Thymus (tissue), 11 donors: ENCODE measurements around the gene EPHB2. TPM values are rescaled to one million over a fixed set of nuclear protein-coding genes. Genes with fewer than 3 reads are reported as not detected.

Source experiments
- DNase-seq, 9 donors: peaks; one replicate each; pipeline ENCODE4 v3.0.0-alpha.2; 2013; ENCODE audit warnings: low spot score in 9 of 9, low read depth in 6 of 9, missing footprints in 1 of 9
- H3K27ac ChIP-seq, 2 donors: one replicate each; pipeline ENCODE4 v1.5.1; 2013; ENCODE audit warnings: control low read depth in 1 of 2, low read depth in 1 of 2, low read length in 1 of 2, mild to moderate bottlenecking in 1 of 2, moderate library complexity in 1 of 2
- H3K27me3 ChIP-seq, 2 donors: one replicate each; pipeline ENCODE4 v1.5.1; 2013; ENCODE audit warnings: low read length in 1 of 2; ENCODE audit not compliant: control insufficient read depth in 2 of 2, insufficient read depth in 1 of 2
- H3K36me3 ChIP-seq, 2 donors: one replicate each; pipeline ENCODE4 v1.5.1; 2013; ENCODE audit warnings: low read length in 1 of 2, mild to moderate bottlenecking in 1 of 2, moderate library complexity in 1 of 2; ENCODE audit not compliant: control insufficient read depth in 2 of 2, insufficient read depth in 2 of 2
- H3K4me1 ChIP-seq, 2 donors: one replicate each; pipeline ENCODE4 v1.5.1; 2013; ENCODE audit warnings: low read length in 2 of 2; ENCODE audit not compliant: control insufficient read depth in 2 of 2, insufficient read depth in 2 of 2
- H3K4me3 ChIP-seq, 2 donors: one replicate each; pipeline ENCODE4 v1.5.1; 2013; ENCODE audit warnings: low read length in 2 of 2, control low read depth in 1 of 2, mild to moderate bottlenecking in 1 of 2
- H3K9me3 ChIP-seq, 2 donors: one replicate each; pipeline ENCODE4 v1.5.1; 2013; ENCODE audit warnings: low read length in 1 of 2, mild to moderate bottlenecking in 1 of 2; ENCODE audit not compliant: control insufficient read depth in 2 of 2, insufficient read depth in 1 of 2
- WGBS: extraction: QIAGEN DNeasy Blood & Tissue Kit; methylation state at CpG from one replicate; pipeline ENCODE4 v1.1.7; 2013; 5-methylcytosine and 5-hydroxymethylcytosine counted together
- polyA plus RNA-seq: library from polyadenylated mRNA; stranded (reverse); fragments of 200-250 nt; gene quantifications from one replicate; pipeline ENCODE4 v1.2.3, GENCODE V29; 2013
- total RNA-seq: library from RNA; stranded (reverse); fragments of 120-200 nt; gene quantifications from one replicate; pipeline ENCODE4 v1.2.4, GENCODE V29; 2013
- donor health status: healthy.

Gene EPHB2
- total and polyA plus RNA-seq, 2 donors, result 1.6 to 2.6 TPM

DNA sequence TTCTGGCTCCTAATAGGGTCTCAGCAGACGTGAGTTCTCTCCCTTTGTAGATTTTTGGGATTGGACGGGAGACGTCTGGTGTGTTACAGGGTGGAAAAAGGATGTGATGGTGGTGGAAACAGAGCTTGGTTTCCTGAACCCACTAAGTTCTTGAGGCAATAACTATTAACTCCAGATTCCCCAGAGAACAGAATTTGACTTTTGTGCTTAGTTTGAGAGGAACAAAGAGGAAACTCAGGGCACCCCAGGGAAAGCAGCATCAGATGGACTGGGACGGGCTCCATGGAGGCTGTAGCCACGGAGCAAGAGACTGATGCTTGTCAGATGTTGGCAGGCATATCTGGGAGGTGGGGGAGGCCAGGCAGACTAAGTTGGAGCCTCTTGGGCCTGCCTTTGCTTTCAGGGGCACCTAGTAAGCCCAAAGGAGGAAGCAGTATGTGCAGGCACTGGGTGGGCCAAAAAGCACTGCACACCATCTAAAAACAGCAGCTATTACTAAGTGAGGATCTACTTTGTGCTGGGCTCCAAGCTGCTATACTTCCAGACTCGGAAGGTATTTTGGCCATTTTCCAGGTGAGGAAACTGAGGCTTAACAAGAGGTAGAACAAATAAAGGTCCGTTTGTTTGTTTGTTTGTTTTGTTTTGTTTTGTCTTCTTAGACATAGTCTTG lies 66.9 kb downstream of the EPHB2 start:
- 71% methylated on average over 7 of the region's 7 CpGs for WGBS
- Histone ChIP-seq H3K27ac (no peak overlapping the region), H3K9me3 (no peaks in the 10 kb centered on the region), H3K4me1 (no peaks in the 10 kb centered on the region), H3K36me3 (no peaks in the 10 kb centered on the region), H3K27me3 (peaks cover 0 to 8% of the 10 kb centered on the region in 2 donors), H3K4me3 (no peak overlapping the region)
- DNase-seq, result no peak

DNA sequence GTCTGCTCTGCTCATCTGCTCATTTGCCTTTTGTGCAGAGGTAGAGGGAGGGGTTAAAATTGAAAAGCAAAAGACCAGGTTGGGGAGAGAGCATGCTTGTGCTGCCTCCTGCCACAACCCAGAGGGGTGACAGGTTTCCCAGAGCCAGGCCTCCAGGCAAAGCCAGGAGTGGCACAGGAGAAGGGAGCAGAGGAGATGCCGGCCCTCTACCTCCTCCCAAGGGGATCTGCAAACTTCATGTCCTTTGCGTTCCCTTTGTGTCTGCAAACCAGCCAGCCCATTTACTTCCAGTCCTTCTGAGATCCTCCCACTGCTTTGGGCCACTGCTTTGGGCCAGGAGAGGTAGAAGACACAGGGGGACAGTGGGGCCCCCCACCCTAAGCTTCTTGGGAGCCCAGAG lies 67.8 kb downstream of the EPHB2 start:
- H3K27ac ChIP-seq, result no peak overlapping the region
- no peak overlapping the region for H3K4me3 ChIP-seq
- DNase-seq, result no peak
- H3K36me3 ChIP-seq, result no peaks in the 10 kb centered on the region
- H3K9me3 ChIP-seq, result no peaks in the 10 kb centered on the region
- no peaks in the 10 kb centered on the region for H3K4me1 ChIP-seq
- H3K27me3 ChIP-seq, result peaks cover 0 to 8% of the 10 kb centered on the region in 2 donors
- 93% methylated on average over 2 of the region's 2 CpGs for WGBS

DNA sequence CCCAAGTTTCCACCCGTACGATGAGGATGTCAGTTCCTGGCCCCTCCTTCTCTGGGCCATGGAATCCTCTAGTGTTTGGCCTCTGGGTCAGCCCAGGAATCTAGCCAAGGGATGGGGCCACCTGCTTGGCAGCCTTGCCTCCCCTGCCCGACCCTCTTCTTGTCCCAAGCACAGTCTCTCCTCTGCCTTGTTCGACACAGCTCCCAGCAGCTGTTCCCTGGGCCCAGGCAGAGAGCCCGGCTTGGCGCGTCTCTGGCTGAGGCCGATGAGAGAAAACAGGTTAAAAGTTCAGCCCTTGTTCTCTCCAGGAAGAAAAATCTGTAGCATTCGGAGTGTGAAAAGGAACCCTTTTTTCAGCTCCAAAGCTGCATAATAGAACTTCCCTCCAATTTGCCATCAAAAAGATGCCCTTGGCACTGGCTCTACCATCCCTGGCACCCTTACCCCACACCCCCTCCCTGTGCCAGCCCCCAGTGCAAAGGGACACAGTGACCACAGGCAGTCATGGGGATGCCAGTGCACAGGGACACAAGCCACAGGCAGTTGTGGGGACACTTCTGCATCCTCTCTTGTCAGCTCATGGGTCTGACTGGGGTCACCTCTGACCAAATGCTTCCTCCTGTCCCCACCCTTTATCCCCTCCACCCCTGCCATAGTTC lies 68.4 kb downstream of the EPHB2 start:
- DNase-seq, result no peak

DNA sequence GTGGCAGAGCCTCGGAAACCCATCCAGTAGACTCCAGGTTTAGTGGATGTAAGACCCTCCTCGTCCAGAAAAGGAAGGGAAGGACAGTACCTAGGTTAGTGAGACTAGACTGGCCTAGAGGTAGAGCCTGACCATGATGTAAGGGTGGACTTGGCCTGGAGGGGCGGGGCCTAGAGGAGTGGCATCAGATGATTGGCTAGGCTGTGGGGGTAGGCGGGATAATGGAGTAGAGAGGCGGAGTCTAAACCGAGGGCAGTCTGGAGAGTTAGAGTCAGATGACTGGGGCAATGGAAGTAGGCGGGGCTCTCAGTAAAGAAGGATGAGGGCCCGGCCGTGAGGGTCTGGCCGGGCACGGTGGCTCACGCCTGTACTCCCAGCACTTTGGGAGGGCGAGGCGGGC lies 70.1 kb downstream of the EPHB2 start:
- no peak overlapping the region for H3K4me3 ChIP-seq
- H3K27me3 ChIP-seq, result peaks cover 0 to 8% of the 10 kb centered on the region in 2 donors
- no peak for DNase-seq
- H3K36me3 ChIP-seq, result no peaks in the 10 kb centered on the region
- H3K27ac ChIP-seq, result no peak overlapping the region
- 89% methylated on average over 14 of the region's 14 CpGs for WGBS
- H3K4me1 ChIP-seq, result no peaks in the 10 kb centered on the region
- H3K9me3 ChIP-seq, result no peaks in the 10 kb centered on the region

More for the DNA sequence above, 68.4 kb downstream of the EPHB2 start:
- Histone ChIP-seq H3K4me3 (no peak overlapping the region), H3K9me3 (no peaks in the 10 kb centered on the region), H3K4me1 (no peaks in the 10 kb centered on the region), H3K27ac (no peak overlapping the region), H3K36me3 (no peaks in the 10 kb centered on the region), H3K27me3 (peaks cover 0 to 8% of the 10 kb centered on the region in 2 donors)
- WGBS, result 81% methylated on average over 9 of the region's 9 CpGs

DNA sequence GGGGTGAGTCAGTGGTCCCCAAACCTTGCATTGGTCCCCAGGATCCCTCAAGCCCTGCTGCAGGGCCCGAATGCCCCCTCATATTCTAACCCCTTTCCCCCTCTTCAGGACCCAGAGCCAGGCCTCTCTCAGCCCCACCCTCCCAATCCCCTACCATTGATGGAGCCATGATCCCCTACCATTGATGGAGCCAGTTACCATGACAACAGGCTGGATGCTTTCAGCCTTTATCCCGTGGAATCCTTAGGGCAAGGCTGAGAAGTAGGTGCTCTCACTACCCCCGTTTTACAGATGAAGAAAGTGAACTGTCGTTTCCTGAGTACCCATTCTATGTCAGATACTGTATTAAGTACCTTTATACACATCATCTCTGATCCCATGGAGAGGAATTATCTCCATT lies 70.8 kb downstream of the EPHB2 start:
- Histone ChIP-seq H3K9me3 (no peaks in the 10 kb centered on the region), H3K4me3 (no peak overlapping the region), H3K27me3 (peaks cover 0 to 3% of the 10 kb centered on the region in 2 donors), H3K4me1 (no peaks in the 10 kb centered on the region), H3K36me3 (no peaks in the 10 kb centered on the region), H3K27ac (no peak overlapping the region)
- DNase-seq, result no peak
- WGBS, result 92% methylated on average over 4 of the region's 4 CpGs

DNA sequence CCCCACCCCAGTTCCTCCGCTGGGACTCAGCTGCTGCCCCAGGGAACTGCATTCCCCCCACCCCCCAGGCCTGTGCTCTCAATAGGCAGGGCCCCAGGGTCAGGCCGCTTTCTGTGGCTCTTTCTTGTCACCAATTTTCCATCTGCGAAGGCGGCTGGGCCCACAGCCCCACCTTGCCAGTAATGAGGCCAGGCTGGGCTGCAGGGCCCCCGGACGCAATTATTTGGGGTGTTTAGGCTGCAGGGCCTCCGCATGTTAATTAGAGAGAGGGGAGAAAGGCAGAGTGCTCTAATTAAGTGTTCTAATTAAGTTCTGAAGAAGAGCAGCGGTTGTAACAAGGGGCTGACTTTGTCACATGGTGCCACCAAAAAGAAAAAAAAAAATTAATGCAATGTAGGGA lies 71.8 kb downstream of the EPHB2 start:
- no peaks in the 10 kb centered on the region for H3K36me3 ChIP-seq
- peaks cover 0 to 3% of the 10 kb centered on the region in 2 donors for H3K27me3 ChIP-seq
- no peak overlapping the region for H3K27ac ChIP-seq
- WGBS, result 93% methylated on average over 8 of the region's 8 CpGs
- DNase-seq, result no peak
- no peaks in the 10 kb centered on the region for H3K9me3 ChIP-seq
- H3K4me1 ChIP-seq, result no peaks in the 10 kb centered on the region
- H3K4me3 ChIP-seq, result no peak overlapping the region

DNA sequence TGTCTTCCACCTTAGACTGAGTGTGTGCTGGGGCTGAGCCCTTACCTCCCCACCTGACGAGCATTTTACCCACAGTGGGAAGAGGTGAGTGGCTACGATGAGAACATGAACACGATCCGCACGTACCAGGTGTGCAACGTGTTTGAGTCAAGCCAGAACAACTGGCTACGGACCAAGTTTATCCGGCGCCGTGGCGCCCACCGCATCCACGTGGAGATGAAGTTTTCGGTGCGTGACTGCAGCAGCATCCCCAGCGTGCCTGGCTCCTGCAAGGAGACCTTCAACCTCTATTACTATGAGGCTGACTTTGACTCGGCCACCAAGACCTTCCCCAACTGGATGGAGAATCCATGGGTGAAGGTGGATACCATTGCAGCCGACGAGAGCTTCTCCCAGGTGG lies 73.7 kb downstream of the EPHB2 start:
- no peaks in the 10 kb centered on the region for H3K9me3 ChIP-seq
- no peak overlapping the region for H3K27ac ChIP-seq
- no peak for DNase-seq
- H3K27me3 ChIP-seq, result no peaks in the 10 kb centered on the region
- H3K4me1 ChIP-seq, result no peaks in the 10 kb centered on the region
- H3K4me3 ChIP-seq, result no peak overlapping the region
- H3K36me3 ChIP-seq, result no peaks in the 10 kb centered on the region
- 96% methylated on average over 19 of the region's 19 CpGs for WGBS

DNA sequence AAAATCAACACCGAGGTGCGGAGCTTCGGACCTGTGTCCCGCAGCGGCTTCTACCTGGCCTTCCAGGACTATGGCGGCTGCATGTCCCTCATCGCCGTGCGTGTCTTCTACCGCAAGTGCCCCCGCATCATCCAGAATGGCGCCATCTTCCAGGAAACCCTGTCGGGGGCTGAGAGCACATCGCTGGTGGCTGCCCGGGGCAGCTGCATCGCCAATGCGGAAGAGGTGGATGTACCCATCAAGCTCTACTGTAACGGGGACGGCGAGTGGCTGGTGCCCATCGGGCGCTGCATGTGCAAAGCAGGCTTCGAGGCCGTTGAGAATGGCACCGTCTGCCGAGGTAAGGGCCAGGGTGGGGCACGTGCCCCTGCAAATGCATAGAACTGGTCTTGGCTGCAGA lies 74.1 kb downstream of the EPHB2 start:
- no peak for DNase-seq
- WGBS, result 97% methylated on average over 27 of the region's 27 CpGs

DNA sequence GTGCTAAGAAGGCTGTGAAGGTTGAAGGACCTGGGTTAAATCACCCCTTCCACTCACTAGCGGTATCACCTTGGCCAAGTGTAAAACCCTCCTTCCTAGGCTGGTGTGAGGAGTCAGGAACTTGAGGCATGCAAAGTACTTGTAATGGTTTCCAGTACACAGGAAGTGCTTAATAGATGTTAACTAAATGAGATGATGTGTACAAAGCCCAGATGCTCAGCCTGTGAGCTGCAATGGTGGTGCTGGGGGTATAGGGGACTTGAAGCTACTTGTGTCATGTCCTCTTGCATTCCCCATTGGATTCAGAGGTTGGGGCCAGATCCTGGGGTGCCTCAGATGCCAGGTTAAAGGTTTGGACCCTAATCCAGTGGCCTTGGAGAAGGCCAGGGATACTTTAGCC lies 75.5 kb downstream of the EPHB2 start:
- Histone ChIP-seq H3K36me3 (no peaks in the 10 kb centered on the region), H3K27ac (no peak overlapping the region), H3K4me3 (no peak overlapping the region), H3K4me1 (no peaks in the 10 kb centered on the region), H3K9me3 (no peaks in the 10 kb centered on the region), H3K27me3 (no peaks in the 10 kb centered on the region)
- no peak for DNase-seq
- WGBS, result 96% methylated on average over 1 of the region's 1 CpG

More for the DNA sequence above, 74.1 kb downstream of the EPHB2 start:
- Histone ChIP-seq H3K4me1 (no peaks in the 10 kb centered on the region), H3K4me3 (no peak overlapping the region), H3K27me3 (no peaks in the 10 kb centered on the region), H3K36me3 (no peaks in the 10 kb centered on the region), H3K27ac (no peak overlapping the region), H3K9me3 (no peaks in the 10 kb centered on the region)
